Neural progenitor cell (in vitro differentiated cells): ENCODE measurements around the gene ITGA3. TPM values are rescaled to one million over a fixed set of nuclear protein-coding genes. Genes with fewer than 3 reads are reported as not detected.

ENCODE experiments used
- DNase-seq: peaks from one replicate; pipeline ENCODE4 v3.0.0-alpha.2; 2016; ENCODE audit warnings: low spot score
- H2AFZ ChIP-seq: fragments of 200-600 bp; sonication (generic); replicated peaks from 2 replicates; pipeline ENCODE4 v1.6.1; 2016; ENCODE audit warnings: antibody characterized with exemption
- H3F3A ChIP-seq: fragments of 200-600 bp; sonication (generic); 2 replicates; pipeline ENCODE4 v1.6.1; 2016; ENCODE audit warnings: antibody characterized with exemption, low read depth
- H3K27ac ChIP-seq: fragments of 200-600 bp; sonication (generic); 2 replicates; pipeline ENCODE4 v1.5.1; 2016; ENCODE audit warnings: mild to moderate bottlenecking
- H3K27me3 ChIP-seq: fragments of 200-600 bp; sonication (generic); 2 replicates; pipeline ENCODE4 v1.6.1; 2016; ENCODE audit warnings: mild to moderate bottlenecking, moderate library complexity
- H3K36me3 ChIP-seq: fragments of 200-600 bp; sonication (generic); 2 replicates; pipeline ENCODE4 v1.5.1; 2016
- H3K4me1 ChIP-seq: fragments of 200-600 bp; sonication (generic); 2 replicates; pipeline ENCODE4 v1.6.1; 2016; ENCODE audit warnings: mixed run types
- H3K4me2 ChIP-seq: fragments of 200-600 bp; sonication (generic); 2 replicates; pipeline ENCODE4 v1.6.1; 2016
- H3K4me3 ChIP-seq: fragments of 200-600 bp; sonication (generic); 2 replicates; pipeline ENCODE4 v1.5.1; 2016
- H3K79me2 ChIP-seq: fragments of 200-600 bp; sonication (generic); 2 replicates; pipeline ENCODE4 v1.6.1; 2016; ENCODE audit warnings: low read depth
- H3K9ac ChIP-seq: fragments of 200-600 bp; sonication (generic); 2 replicates; pipeline ENCODE4 v1.6.1; 2016
- H3K9me3 ChIP-seq: fragments of 200-600 bp; sonication (generic); 2 replicates; pipeline ENCODE4 v1.5.1; 2016; ENCODE audit warnings: low read depth
- H4K20me1 ChIP-seq: fragments of 200-600 bp; sonication (generic); 2 replicates; pipeline ENCODE4 v1.6.1; 2016; ENCODE audit warnings: low read depth
- H3K27ac Mint-ChIP-seq: 3 replicates; pipeline ENCODE4 v1.8.0; 2021; ENCODE audit warnings: mixed read lengths
- H3K27me3 Mint-ChIP-seq: 2 replicates; pipeline ENCODE4 v1.8.0; 2022; ENCODE audit warnings: low read depth, mild to moderate bottlenecking, inconsistent platforms, moderate library complexity, mixed read lengths; ENCODE audit not compliant: insufficient read depth
- H3K36me3 Mint-ChIP-seq: 3 replicates; pipeline ENCODE4 v1.8.0; 2021; ENCODE audit warnings: mixed read lengths
- H3K4me1 Mint-ChIP-seq: 3 replicates; pipeline ENCODE4 v1.8.0; 2021; ENCODE audit warnings: mixed read lengths
- H3K4me3 Mint-ChIP-seq: 3 replicates; pipeline ENCODE4 v1.8.0; 2021; ENCODE audit warnings: mild to moderate bottlenecking, moderate library complexity, mixed read lengths
- H3K9me3 Mint-ChIP-seq: 3 replicates; pipeline ENCODE4 v1.8.0; 2020; ENCODE audit warnings: mixed read lengths
- EZH2 ChIP-seq: fragments of 200-600 bp; sonication (generic); IDR thresholded peaks from 2 replicates; pipeline ENCODE4 v1.6.1; 2017; ENCODE audit warnings: antibody characterized with exemption, mild to moderate bottlenecking, moderate library complexity
- EZH2phosphoT487 ChIP-seq: fragments of 200-600 bp; sonication (generic); IDR thresholded peaks from 2 replicates; pipeline ENCODE4 v1.6.1; 2017; ENCODE audit warnings: antibody characterized with exemption
- total RNA-seq: library from RNA; depleted of rRNA; stranded (reverse); fragments of >200 nt; gene quantifications from 2 replicates; pipeline ENCODE4 v1.2.3, GENCODE V29; 2015; ENCODE audit warnings: low replicate concordance
- TF ChIP-seq, protein P1 (sequence below): fragments of 200-600 bp; sonication (generic); IDR thresholded peaks from 2 replicates; pipeline ENCODE4 v1.5.1; 2017; ENCODE audit warnings: antibody characterized with exemption, mild to moderate bottlenecking

ITGA3 gene
- total RNA-seq, 1 donor from 2014 or later, result 7.7 TPM

DNA sequence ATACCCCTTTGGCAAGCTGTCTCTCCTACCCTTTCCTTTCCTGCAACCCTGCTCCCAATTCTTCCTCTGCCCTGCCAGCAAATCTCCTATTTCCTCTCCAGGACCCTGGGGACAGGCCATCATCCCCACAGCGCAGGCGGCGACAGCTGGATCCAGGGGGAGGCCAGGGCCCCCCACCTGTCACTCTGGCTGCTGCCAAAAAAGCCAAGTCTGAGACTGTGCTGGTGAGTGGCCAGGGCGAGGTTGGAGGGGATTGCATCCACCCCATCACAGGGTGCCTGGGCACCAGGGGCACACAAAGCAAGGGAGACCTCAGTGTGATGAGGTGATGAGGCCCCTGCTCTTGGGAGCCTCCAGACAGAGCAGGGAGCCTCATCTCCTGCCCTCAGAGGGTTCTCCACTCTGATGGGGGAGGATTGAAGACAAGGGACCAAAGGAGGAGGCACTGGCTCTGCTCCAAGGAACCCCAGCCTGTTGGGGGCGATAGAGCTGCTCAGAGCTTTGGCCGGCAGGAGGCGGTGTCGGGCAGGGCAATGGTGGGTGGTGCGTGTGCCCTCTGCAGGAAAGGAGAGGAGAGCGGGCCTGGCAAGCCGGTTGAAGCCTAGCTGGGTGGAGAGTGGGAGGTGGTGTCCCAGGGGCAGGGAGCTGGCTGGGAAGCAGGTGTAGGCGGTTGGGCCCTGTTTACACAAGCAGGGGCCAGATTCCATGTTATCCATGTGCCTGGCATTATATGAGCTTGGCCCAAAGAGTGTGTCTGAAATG, 23.6 kb downstream of the ITGA3 start:
- H3K36me3 ChIP-seq, result no peaks in the 10 kb centered on the region

DNA sequence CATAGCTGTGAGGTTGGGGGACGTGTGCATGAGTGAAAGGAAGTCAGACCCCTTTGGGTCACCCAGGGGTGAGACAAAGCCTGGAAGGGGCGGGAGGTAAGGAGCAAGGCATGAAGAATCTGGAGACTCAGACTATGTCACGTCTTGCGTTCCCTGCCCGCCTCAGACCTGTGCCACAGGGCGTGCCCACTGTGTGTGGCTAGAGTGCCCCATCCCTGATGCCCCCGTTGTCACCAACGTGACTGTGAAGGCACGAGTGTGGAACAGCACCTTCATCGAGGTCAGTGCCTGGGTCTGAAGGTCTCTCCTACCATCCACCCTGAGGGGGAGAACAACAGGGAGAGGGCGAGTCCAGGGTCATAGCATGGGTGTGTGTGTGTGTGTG, 24.2 kb downstream of the ITGA3 start:
- H3K36me3 ChIP-seq, result no peaks in the 10 kb centered on the region
- no peak for DNase-seq
- no peaks in the 10 kb centered on the region for H4K20me1 ChIP-seq

More for the DNA sequence above, 23.6 kb downstream of the ITGA3 start:
- DNase-seq, result peak; percentile 45
- Histone ChIP-seq H3K79me2 (no peaks in the 10 kb centered on the region), H3K4me3 (no peak overlapping the region), H3K9ac (no peak overlapping the region), H3K27me3 (no peaks in the 10 kb centered on the region), H3K4me2 (no peak overlapping the region), H3F3A (peaks cover 2% of the 10 kb centered on the region), H2AFZ (no peak overlapping the region), H3K9me3 (no peaks in the 10 kb centered on the region), H4K20me1 (no peaks in the 10 kb centered on the region), H3K4me1 (no peaks in the 10 kb centered on the region), H3K27ac (no peak overlapping the region)
- H3K4me1 Mint-ChIP-seq, result peaks cover 2% of the 10 kb centered on the region
- no peak for TF ChIP-seq EZH2phosphoT487
- no peak for TF ChIP-seq EZH2
- TF ChIP-seq, protein P1, sequence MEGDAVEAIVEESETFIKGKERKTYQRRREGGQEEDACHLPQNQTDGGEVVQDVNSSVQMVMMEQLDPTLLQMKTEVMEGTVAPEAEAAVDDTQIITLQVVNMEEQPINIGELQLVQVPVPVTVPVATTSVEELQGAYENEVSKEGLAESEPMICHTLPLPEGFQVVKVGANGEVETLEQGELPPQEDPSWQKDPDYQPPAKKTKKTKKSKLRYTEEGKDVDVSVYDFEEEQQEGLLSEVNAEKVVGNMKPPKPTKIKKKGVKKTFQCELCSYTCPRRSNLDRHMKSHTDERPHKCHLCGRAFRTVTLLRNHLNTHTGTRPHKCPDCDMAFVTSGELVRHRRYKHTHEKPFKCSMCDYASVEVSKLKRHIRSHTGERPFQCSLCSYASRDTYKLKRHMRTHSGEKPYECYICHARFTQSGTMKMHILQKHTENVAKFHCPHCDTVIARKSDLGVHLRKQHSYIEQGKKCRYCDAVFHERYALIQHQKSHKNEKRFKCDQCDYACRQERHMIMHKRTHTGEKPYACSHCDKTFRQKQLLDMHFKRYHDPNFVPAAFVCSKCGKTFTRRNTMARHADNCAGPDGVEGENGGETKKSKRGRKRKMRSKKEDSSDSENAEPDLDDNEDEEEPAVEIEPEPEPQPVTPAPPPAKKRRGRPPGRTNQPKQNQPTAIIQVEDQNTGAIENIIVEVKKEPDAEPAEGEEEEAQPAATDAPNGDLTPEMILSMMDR, result peak; percentile 50
- no peaks in the 10 kb centered on the region for H3K36me3 Mint-ChIP-seq
- no peak overlapping the region for H3K27ac Mint-ChIP-seq
- H3K4me3 Mint-ChIP-seq, result no peak overlapping the region
- peaks cover 3% of the 10 kb centered on the region for H3K27me3 Mint-ChIP-seq
- H3K9me3 Mint-ChIP-seq, result no peaks in the 10 kb centered on the region

DNA sequence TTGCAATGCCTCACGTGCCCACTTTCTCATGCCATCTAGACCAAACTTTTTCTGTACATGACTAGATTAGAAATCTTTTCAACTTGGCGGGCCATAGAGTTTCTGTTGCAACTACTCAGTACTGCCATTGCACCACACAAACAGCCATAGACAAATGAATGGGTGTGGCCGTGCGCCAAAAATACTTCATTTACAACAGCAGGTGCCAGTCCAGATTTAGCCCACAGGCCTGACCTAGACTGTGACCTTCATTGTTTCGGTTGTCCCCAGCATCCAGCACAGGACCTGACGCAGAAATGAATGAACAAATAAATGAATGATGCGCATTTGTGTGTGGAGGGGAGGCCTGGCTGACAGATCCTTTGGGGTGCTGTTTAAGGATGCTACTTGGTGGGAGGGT, 24.9 kb downstream of the ITGA3 start:
- Histone ChIP-seq H3K9ac (no peak overlapping the region), H3F3A (peaks cover 10% of the 10 kb centered on the region), H4K20me1 (no peaks in the 10 kb centered on the region), H3K4me1 (no peaks in the 10 kb centered on the region), H3K9me3 (no peaks in the 10 kb centered on the region), H3K4me2 (no peak overlapping the region), H3K27ac (no peak overlapping the region), H2AFZ (no peak overlapping the region), H3K27me3 (no peaks in the 10 kb centered on the region), H3K79me2 (no peaks in the 10 kb centered on the region), H3K4me3 (no peak overlapping the region), H3K36me3 (no peaks in the 10 kb centered on the region)
- no peaks in the 10 kb centered on the region for H3K36me3 Mint-ChIP-seq
- TF ChIP-seq EZH2phosphoT487, result no peak
- no peak for TF ChIP-seq EZH2
- TF ChIP-seq, protein P1, result no peak
- H3K27ac Mint-ChIP-seq, result no peak overlapping the region
- H3K4me3 Mint-ChIP-seq, result no peak overlapping the region
- H3K4me1 Mint-ChIP-seq, result peaks cover under 1% of the 10 kb centered on the region
- peaks cover 3% of the 10 kb centered on the region for H3K27me3 Mint-ChIP-seq
- no peak for DNase-seq
- H3K9me3 Mint-ChIP-seq, result no peaks in the 10 kb centered on the region

More for the DNA sequence above, 24.2 kb downstream of the ITGA3 start:
- Histone ChIP-seq H3K4me1 (no peaks in the 10 kb centered on the region), H3K9ac (no peak overlapping the region), H3K27me3 (no peaks in the 10 kb centered on the region), H2AFZ (no peak overlapping the region), H3F3A (peaks cover 6% of the 10 kb centered on the region), H3K27ac (no peak overlapping the region), H3K4me2 (no peak overlapping the region), H3K79me2 (no peaks in the 10 kb centered on the region), H3K9me3 (no peaks in the 10 kb centered on the region), H3K4me3 (no peak overlapping the region)
- TF ChIP-seq EZH2phosphoT487 (no peak), EZH2 (no peak)
- TF ChIP-seq, protein P1, result no peak
- Mint-ChIP-seq H3K4me3 (peak overlapping the region; percentile 59), H3K27me3 (peaks cover 3% of the 10 kb centered on the region), H3K36me3 (no peaks in the 10 kb centered on the region), H3K4me1 (peaks cover 2% of the 10 kb centered on the region), H3K27ac (no peak overlapping the region), H3K9me3 (no peaks in the 10 kb centered on the region)
